ENCODE data around the gene SUGCT. TPM values are rescaled to one million over a fixed set of nuclear protein-coding genes. Genes with fewer than 3 reads are reported as not detected.

SUGCT gene
- total and polyA plus RNA-seq, 2 of the 8 experiments (the other 6 are each of a cell fraction or from before 2014, with no cell fraction given): 2.8 to 5.4 TPM

DNA sequence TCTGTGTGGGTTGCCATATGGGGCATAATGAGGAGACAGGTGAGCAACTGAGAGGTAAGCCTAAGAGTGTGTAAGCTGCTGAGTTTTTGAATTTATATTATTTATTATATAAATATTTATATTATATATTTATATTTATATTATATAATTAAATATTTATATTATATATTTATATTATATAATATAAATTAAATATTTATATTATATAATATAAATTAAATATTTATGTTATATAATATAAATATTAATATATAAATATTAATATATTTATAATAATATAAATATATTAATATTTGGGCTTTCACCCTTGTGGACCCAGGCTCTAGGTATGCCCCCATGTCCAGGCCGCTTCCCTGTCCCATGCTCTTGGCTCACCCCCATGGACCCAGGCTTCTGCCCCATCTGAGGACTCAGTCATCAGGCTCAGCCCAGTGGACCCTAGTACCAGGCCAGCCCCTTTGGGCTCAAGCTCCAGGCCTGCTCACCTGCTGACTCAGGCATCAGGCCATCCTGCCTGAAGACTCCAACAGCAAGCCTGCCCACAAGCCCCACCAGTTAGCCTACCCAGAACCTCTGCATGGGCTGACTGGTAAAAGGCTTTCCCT is 755.4 kb downstream of the SUGCT start (continued):
- TF ChIP-seq, protein P1, sequence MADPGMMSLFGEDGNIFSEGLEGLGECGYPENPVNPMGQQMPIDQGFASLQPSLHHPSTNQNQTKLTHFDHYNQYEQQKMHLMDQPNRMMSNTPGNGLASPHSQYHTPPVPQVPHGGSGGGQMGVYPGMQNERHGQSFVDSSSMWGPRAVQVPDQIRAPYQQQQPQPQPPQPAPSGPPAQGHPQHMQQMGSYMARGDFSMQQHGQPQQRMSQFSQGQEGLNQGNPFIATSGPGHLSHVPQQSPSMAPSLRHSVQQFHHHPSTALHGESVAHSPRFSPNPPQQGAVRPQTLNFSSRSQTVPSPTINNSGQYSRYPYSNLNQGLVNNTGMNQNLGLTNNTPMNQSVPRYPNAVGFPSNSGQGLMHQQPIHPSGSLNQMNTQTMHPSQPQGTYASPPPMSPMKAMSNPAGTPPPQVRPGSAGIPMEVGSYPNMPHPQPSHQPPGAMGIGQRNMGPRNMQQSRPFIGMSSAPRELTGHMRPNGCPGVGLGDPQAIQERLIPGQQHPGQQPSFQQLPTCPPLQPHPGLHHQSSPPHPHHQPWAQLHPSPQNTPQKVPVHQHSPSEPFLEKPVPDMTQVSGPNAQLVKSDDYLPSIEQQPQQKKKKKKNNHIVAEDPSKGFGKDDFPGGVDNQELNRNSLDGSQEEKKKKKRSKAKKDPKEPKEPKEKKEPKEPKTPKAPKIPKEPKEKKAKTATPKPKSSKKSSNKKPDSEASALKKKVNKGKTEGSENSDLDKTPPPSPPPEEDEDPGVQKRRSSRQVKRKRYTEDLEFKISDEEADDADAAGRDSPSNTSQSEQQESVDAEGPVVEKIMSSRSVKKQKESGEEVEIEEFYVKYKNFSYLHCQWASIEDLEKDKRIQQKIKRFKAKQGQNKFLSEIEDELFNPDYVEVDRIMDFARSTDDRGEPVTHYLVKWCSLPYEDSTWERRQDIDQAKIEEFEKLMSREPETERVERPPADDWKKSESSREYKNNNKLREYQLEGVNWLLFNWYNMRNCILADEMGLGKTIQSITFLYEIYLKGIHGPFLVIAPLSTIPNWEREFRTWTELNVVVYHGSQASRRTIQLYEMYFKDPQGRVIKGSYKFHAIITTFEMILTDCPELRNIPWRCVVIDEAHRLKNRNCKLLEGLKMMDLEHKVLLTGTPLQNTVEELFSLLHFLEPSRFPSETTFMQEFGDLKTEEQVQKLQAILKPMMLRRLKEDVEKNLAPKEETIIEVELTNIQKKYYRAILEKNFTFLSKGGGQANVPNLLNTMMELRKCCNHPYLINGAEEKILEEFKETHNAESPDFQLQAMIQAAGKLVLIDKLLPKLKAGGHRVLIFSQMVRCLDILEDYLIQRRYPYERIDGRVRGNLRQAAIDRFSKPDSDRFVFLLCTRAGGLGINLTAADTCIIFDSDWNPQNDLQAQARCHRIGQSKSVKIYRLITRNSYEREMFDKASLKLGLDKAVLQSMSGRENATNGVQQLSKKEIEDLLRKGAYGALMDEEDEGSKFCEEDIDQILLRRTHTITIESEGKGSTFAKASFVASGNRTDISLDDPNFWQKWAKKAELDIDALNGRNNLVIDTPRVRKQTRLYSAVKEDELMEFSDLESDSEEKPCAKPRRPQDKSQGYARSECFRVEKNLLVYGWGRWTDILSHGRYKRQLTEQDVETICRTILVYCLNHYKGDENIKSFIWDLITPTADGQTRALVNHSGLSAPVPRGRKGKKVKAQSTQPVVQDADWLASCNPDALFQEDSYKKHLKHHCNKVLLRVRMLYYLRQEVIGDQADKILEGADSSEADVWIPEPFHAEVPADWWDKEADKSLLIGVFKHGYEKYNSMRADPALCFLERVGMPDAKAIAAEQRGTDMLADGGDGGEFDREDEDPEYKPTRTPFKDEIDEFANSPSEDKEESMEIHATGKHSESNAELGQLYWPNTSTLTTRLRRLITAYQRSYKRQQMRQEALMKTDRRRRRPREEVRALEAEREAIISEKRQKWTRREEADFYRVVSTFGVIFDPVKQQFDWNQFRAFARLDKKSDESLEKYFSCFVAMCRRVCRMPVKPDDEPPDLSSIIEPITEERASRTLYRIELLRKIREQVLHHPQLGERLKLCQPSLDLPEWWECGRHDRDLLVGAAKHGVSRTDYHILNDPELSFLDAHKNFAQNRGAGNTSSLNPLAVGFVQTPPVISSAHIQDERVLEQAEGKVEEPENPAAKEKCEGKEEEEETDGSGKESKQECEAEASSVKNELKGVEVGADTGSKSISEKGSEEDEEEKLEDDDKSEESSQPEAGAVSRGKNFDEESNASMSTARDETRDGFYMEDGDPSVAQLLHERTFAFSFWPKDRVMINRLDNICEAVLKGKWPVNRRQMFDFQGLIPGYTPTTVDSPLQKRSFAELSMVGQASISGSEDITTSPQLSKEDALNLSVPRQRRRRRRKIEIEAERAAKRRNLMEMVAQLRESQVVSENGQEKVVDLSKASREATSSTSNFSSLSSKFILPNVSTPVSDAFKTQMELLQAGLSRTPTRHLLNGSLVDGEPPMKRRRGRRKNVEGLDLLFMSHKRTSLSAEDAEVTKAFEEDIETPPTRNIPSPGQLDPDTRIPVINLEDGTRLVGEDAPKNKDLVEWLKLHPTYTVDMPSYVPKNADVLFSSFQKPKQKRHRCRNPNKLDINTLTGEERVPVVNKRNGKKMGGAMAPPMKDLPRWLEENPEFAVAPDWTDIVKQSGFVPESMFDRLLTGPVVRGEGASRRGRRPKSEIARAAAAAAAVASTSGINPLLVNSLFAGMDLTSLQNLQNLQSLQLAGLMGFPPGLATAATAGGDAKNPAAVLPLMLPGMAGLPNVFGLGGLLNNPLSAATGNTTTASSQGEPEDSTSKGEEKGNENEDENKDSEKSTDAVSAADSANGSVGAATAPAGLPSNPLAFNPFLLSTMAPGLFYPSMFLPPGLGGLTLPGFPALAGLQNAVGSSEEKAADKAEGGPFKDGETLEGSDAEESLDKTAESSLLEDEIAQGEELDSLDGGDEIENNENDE (IDR thresholded peaks at IDR 0.05; ENCODE audit: insufficient replicate concordance, low read length): no peak
- no peak for TF ChIP-seq BRCA1 (IDR thresholded peaks at IDR 0.05; ENCODE audit: low read depth, low read length)
- no peak for TF ChIP-seq SP1 (IDR thresholded peaks at IDR 0.05; ENCODE audit: low read depth, low read length)
- no peak for TF ChIP-seq RAD21 (IDR thresholded peaks at IDR 0.05 in 1 of 2, conservative IDR thresholded peaks at IDR 0.05 in 1 of 2; ENCODE audit: low read depth in 2 of 2, low read length in 2 of 2)
- no peak for TF ChIP-seq POLR2AphosphoS5 (IDR thresholded peaks at IDR 0.05; ENCODE audit: low read depth, low read length)
- no peak for TF ChIP-seq JUND (IDR thresholded peaks at IDR 0.05; ENCODE audit: low read length)
- TF ChIP-seq JUN (IDR thresholded peaks at IDR 0.05; ENCODE audit: low read depth, low read length): no peak
- TF ChIP-seq KDM4A (IDR thresholded peaks at IDR 0.05; ENCODE audit: low read depth, low read length, severe bottlenecking): no peak
- TF ChIP-seq, protein P2, sequence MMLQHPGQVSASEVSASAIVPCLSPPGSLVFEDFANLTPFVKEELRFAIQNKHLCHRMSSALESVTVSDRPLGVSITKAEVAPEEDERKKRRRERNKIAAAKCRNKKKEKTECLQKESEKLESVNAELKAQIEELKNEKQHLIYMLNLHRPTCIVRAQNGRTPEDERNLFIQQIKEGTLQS (IDR thresholded peaks at IDR 0.05; ENCODE audit: insufficient read depth, low read depth, low read length): no peak
- no peak for TF ChIP-seq YY1 (IDR thresholded peaks at IDR 0.05; ENCODE audit: low read depth, low read length)
- no peak for TF ChIP-seq TBP (IDR thresholded peaks at IDR 0.05; ENCODE audit: low read depth, low read length)
